Measurements from ENCODE around the gene MTUS2.

MTUS2 gene

GRCh38 chr13:29548722-29549121 lies 728.6 kb downstream of the MTUS2 start:
- FAIRE-seq (no peak), DNase-seq (ENCODE audit: insufficient read length, low spot score) (no peak)
- TF ChIP-seq POLR2A (IDR thresholded peaks at IDR 0.05; ENCODE audit: low read depth, low read length) = no peak

- FAIRE-seq (no peak), DNase-seq (ENCODE audit: insufficient read length, low spot score) (no peak)
- no peak for TF ChIP-seq POLR2A (IDR thresholded peaks at IDR 0.05; ENCODE audit: low read depth, low read length)
These were observed 730.4 kb downstream of the MTUS2 start for GRCh38 chr13:29550430-29550988.

- no peak for TF ChIP-seq POLR2A (IDR thresholded peaks at IDR 0.05; ENCODE audit: low read depth, low read length)
- DNase-seq (ENCODE audit: insufficient read length, low spot score) (no peak), FAIRE-seq (no peak)
These were observed 731.1 kb downstream of the MTUS2 start for GRCh38 chr13:29551214-29551613.
